T-helper 2 cell (primary cell): ENCODE results near the gene TRIO.

Experiments used
- DNase-seq, 5 experiments: peaks; one replicate each; pipeline versions ENCODE4 v3.0.0 to v3.0.0-alpha.2; 2012 to 2022

The TRIO gene

DNA sequence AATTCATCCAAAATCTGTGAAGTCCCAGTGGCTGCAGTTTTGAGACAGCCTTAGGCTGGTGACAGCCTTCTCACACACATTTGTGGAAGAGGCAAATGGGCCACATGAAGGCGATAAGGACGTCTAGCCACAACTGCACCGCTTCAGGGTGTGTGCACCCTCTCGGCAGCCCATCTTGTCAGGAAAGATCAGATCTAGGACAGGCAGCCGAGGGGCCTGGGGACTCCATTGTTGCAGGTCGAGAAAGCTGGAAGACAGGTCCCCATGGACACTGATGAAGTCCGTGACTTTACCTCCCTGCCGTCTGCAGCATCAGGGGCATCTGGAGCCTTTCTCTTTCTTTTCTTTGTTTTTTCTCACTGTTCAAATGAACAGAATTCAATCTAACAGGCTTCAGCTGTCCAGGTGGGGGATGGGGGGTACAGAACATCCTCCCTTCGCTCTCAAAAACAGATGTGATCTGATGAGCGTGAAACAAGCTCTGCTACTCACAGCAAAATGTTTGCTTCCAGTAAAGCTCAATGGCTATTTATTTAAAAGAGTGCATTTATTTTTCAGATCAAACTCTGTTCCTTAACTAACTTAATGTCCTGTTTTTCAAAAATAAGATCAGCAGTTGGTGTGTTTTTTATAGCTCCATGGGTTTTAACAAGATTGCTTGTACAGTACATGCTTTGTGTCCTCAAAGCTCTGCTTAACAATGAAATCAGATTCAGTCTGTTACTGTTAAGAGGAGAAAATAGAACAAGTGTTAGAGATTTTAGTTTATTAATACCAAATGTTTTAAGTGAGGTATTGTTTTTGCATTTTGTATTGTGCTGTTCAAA is 326.6 kb downstream of the TRIO start:
- DNase-seq, result no peak

DNA sequence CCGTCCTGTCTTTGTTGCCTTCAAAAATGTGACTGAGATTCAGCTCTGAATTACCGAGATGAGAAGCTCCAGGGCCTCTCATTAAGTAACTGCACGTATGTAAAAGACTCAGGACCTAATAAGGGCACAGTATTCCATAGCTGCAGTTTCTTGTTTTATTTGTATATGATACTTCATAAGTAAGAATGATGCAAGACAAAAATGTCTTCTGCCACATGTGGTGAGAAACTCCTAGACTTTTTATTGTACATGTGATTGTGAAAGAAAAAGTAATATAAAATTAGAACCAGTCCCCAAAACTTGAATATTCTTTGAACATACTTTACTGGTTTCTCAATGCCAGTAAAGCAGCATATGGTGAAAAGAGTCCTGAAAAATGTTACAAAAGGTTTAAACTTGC is 328.4 kb downstream of the TRIO start:
- no peak for DNase-seq

DNA sequence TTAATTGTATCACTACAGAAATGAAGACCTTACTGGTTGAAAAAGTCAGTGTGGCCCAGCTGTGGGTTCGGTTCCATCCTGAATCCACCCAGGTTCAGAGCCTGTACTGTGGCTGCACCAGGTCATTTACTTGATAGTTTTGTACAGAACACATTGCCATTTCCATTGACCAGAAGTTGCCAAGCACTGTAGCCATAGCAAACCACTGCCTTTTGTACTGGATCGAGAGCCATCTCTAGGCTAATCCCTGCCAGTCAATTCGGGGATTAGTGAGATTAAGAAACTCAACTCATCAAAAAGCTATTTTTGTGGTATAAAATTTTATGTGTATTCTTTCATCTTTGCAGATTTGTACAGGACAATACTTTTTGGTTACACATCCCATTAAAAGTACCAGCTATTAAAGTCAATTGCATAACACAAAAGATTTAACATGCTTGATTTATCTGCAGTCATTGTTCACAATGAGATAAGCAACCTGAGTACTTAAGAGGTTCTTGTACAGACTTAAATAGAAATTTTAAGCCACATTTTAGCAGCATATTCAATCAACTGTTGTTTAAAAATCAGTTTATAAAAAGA is 329.9 kb downstream of the TRIO start:
- no peak for DNase-seq

DNA sequence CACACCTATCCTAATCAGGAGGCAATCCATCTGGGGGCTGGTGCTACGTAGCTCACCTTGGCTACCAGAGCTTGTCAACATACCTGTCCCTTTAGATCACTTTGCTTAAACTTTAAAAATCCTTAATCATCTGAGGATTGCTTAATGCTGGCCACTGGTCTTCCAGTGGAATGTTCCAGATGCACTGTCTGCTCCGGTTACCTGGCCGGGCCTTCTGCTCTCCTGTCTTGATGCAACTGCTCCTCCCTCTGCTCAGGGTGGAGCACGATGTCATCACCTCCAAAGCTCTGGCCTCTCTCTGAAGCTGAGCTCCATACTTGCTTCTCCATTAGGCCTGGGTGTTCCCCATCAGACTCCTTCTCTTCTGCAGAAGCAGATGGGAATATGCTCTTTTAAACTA is 331.9 kb downstream of the TRIO start:
- no peak for DNase-seq

DNA sequence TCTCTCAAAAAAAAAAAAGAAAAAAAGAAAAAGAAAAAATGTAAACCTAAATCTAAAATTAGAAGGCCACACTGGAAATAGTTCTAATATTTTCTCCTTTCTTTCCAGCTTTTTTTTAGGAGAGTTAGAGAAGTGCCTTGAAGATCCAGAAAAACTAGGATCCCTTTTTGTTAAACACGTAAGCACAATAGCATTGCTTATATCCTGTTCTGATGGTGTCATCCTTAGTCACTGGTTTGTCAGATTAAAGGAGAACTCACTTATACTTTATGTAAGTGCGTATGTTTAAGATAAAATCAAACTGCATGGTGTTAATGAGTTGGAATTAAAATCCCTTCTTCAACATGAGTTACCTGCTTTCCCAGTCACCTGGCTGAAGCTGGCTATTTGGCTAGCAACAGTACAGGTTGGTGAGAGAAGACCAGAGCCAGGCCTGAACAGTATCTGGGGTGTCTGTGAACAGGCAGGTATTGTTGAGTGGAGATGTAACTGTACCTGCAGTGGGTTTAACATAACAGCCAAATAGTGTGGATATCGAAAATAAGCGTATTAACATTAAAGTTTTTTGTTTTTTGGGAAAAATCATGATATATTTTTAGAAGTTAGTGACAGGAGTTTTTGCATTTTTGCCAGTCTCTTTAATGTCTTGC is 333.8 kb downstream of the TRIO start:
- no peak for DNase-seq

DNA sequence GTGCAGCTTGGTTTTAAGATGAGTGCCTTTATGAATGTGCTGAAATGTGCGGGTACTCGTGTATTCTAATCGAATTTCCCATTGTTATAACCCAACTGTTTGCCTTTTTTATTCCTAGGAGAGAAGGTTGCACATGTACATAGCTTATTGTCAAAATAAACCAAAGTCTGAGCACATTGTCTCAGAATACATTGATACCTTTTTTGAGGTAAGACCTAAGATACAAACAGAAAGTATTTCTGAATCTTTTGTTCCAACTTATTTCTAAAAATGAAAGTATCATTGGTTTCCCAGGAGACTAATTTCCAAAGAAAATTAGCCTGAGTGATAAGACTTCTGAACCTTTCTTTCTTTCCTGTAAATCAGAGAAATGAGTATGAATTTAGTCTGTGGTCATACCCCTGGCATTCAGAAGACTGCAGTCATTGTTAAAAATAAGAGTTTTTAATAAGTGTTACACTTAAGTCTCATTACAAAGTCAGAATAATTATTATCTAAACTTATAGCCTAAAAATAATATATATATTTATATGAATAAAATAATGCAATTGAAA is 336.1 kb downstream of the TRIO start:
- DNase-seq, result peak in 1 of 5 experiments; percentile 43

DNA sequence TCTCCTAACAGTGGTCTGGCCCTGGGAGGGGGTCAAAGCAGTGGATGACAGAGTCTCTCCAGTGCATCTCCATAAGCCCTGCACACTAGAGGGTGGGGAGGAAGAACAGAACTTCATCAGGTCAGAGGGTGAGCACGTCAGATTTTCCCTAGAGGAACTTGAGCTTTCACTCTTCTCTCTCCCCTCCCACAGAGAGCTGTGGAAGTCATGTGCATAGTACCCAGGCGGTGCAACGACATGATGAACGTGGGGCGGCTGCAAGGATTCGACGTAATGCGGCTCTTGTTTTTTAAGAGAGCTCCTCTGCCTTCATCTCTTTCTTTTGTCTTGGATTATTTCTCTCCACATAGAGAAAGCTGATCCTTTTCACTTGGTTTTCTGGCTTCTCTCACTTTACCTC is 338.2 kb downstream of the TRIO start:
- no peak for DNase-seq

DNA sequence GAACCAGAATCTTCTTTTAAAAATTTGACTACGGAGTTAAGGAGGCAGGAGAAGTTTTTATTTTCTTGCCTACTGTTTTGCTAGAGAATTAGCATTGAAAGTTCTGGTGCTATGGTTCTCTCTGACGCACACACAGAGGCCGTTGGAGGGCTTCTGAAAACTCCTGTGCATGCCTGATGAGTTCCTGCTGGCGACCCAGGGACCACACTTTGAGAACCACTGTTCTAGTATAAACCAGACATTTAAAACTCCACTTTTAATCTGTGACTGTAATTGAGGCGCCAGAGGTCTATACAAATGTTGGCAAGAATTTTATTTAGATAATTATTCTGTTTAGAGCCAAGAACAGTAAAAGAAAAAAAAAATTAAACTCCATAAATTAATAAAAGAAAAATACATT is 338.9 kb downstream of the TRIO start:
- no peak for DNase-seq

DNA sequence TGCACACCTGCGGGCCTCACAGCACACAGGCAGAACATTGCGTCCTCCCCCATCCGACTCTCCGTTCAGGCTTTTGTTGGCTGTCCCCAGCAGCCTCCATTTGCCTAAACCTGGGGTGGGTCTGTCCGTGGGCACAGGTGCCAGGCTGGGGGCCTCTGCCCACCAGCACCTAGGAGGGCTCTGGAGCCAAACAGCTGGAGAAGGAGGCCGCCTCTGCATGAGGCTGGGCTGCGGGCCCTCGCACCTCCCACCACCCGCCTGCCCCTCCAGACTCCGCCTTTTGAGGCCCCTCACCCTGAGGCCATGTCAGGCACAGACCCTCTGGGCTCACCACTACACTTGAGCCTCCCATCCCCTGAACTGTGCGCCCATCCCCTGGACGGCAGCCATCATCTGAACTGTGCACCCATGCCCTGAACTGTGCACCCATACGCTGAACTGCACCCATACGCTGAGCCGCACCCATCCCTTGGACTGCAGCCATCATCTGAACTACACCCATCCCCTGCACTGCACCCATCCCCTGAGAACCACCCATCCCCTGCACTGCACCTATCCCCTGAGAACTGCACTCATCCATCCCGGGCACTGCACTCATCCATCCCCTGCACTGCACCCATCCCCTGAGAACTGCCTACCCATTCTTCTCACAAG is 340.5 kb downstream of the TRIO start:
- no peak for DNase-seq

DNA sequence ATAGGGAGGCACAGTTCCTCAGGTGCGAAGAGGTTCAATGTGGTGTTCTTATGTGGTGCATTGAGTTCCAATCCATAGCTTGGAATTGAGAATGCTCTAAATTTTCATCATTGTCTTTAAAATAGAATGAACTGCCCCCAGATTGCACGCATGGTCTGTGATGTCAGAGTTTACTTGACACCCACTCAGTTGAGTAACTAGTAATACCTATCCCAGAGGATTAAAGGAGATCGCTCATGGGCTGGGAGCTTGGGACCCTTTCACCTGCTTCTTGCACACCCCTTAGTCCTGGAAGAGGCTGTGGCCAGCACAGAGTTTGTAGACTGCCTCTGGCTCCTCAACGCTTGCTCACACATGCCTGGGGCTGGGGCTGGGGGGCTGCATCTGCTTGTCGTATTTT is 343.3 kb downstream of the TRIO start:
- no peak for DNase-seq

DNA sequence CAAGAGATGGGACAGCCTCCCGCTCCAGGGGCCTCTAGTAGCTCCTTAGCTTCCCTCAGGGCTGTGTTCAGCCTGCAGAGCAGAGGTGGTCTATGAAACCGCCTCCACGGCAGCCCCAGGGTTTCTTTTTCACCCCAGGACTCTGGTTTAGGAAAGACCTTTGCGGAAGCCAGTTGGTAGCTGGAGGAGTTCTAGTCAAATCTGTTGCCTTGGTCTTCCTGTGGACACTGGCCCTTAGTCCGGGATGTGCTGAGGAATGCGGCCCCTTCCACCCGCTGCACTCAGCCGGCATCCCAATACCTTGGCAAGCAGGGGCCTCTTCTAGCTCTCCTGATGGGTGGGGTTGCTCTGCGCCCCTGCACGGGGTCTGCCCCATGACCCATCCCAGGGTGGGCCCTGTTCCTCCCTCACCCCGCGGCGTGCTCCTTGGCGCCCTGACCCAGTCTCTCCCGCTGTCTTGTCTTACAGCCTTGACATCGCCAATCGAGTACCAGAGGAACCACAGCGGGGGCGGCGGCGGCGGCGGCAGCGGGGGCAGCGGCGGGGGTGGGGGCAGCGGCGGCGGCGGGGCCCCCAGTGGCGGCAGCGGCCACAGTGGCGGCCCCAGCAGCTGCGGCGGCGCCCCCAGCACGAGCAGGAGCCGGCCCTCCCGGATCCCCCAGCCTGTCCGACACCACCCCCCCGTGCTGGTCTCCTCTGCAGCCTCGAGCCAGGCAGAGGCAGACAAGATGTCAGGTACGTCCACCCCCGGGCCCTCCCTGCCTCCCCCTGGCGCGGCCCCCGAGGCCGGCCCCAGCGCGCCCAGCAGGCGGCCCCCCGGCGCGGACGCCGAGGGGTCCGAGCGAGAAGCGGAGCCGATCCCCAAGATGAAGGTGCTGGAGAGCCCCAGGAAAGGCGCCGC is 344.1 kb downstream of the TRIO start:
- no peak for DNase-seq

DNA sequence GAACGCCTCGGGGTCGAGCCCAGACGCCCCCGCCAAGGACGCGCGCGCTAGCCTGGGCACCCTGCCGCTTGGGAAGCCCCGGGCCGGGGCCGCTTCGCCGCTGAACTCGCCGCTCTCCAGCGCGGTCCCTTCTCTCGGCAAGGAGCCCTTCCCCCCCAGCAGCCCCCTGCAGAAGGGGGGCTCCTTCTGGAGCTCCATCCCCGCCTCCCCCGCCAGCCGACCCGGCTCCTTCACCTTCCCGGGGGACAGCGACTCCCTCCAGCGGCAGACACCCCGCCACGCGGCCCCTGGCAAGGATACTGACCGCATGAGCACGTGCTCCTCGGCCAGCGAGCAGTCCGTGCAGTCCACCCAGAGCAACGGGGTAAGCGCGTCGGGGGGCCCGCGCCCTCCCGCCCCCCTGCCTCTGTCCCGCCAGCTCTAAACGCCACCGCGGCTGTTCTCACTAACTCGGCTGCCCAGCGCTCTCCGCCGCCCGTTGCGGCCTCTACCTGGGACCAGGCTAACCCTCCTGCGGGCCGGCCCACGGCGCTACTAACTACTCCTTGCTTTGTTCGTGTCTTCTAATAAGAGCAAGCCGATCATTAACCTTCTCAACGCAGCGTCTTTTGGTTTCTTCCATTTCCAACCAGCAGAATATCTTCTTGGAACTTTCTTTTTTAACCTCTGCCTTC is 344.9 kb downstream of the TRIO start:
- no peak for DNase-seq

DNA sequence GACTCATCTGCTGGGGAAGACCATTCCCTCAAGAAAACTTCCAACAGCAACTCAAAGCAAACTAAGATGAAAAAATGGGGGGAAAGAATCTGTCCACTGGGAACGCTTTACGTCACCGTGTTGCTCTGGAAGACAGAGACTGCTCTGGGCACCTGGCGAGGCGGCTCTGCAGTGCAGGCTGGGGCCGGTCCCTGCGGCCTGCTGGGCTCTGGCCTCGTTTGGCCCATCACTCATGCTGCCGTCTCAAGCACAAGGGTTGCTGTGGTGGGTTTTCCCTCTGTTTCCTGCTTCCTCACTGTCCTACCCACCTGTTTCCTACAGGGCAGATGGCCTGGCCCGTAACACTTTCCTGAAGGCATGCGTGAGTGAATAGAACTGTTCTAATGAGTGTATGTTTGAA is 345.6 kb downstream of the TRIO start:
- DNase-seq, result no peak

DNA sequence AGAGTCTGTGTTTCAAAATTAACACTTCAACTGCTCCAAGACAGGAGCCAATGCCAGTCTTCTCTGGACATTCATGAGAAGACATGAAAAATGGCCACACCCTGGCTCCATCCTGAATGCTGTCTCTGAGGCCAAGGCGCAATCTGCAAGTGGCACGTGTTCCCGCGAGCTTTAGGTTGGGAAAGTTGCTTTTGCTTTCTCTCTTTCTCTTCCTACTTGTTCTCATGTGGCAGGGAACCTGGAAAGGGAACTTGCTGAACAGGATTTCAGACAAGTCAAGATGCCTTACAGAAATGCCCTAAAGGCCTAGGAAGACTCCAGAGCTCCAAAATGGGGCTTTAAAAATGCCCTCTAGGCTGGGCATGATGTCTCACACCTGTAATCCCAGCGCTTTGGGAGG is 346.5 kb downstream of the TRIO start:
- DNase-seq, result no peak

DNA sequence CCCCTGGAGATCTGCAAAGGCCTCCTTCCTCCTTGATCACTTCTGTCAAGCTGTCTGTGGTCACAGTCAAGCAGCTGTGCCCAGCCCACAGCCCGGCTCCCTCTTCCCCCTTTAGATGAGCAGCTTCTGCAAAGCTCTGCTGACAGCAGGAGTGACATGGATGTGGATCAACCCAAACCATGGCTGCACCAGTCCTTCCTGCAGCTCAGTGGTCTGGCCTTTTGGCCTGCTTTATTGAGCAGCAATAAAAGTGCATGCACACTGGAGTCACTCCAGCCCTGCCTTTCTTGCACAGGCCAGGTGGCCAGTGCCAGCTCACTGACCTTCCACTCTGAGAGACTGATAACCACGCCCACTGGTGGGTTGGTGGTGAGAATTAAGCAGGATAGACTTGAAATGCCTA is 347.2 kb downstream of the TRIO start:
- DNase-seq, result peak in 1 of 5 experiments; percentile 25

DNA sequence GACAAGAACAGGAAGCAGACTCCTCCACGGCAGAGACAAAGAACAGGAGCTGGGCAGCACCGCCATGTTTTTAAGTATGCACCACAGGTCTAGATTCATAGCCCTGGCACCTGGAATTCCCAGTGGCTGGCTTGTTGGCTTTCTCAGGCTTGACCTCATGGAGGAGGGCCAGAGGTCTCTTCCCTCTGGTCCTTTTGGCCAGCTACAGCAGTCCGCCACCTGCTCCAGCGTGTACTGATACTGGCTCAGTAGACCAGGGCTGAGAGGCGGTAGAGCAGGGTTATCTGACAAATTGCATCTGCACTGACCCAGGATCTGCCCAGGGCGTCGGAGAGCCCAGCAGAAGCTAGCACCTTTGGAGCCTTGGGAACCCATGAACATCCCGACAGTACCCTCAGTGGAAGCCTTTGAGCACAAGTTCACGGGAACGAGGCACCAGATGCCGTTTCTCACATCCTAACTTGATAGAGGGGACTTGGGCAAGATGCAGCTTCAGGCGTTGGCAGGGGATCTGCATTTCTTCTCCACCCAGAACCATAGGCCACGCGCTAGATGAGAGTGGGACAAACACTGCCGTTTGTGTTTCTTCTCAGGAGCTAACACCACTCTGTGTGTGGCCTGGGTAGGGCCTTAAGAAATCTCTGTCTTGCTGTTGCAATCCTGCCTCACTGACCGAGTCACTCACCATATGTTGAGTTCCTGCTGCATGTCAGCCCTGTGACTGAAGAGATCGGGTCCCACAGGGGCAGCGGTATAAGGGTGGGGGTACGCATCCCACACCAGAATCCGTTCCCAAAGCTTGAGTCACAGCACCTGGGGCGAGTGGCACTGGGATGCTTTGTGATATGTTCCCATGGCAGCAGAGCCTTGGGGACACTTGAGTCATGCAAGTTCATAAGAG is 348.1 kb downstream of the TRIO start:
- DNase-seq, result no peak

DNA sequence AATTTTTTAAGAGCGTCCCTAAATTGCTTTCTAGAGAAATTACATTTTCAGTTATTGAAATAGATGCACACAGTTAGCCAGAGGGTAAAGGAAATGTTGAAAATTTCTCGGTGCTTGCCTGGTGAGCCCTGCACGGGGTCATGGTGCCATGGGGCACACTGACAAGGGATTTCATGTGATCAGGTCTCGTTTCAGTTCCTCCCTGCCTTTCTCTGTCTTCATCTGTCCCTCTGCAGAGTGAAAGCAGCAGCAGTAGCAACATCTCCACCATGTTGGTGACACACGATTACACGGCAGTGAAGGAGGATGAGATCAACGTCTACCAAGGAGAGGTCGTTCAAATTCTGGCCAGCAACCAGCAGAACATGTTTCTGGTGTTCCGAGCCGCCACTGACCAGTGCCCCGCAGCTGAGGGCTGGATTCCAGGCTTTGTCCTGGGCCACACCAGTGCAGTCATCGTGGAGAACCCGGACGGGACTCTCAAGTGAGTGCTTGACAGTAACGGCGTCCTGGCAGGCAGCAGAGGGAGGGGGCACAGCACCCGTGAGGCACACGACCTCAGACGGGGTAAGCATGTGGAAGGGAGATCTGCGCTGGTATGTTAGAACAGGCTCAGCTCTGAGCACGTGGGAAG is 349.3 kb downstream of the TRIO start:
- no peak for DNase-seq

DNA sequence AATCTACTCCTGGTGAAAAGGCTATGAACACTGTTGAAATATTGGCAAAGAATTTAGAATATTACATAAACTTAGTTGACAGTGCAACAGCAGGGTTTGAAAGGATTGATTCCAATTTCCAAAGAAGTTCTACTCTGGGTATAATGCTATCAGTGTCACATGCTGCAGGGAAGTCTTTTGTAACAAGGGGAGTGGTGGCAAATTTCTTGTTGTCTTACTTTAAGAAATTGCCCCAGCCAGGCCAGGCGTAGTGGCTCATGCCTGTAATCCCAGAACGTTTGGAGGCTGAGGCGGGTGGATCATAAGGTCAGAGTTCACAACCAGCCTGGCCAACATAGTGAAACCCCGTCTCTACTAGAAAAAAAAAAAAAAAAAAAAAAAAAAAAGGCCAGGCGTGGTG is 352.2 kb downstream of the TRIO start:
- DNase-seq, result no peak

DNA sequence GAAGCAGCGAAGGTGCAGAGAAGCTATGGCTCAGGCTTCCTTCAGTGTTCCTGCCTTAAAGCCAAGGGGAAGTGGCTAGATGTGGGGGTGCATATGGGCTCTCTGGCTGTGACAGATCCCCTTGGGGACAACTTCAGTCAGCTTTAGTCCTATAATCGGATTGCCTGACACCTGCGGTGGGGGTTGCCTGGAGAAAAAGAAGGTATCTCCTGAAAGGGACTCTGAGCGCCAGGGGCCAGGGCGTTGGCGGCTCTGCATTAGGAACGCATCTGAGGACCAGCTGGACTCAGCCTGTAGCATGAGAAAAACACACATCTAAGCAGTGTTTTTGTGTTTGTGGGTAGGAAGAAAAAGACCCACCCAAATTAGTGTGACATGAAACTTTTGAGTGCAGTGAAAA is 354.2 kb downstream of the TRIO start:
- no peak for DNase-seq
